GM12891 (cell line): ENCODE data around the gene RNLS.

Source experiments
- POLR2A ChIP-seq: IDR thresholded peaks from 2 replicates; pipeline ENCODE4 v1.6.1; 2011; ENCODE audit warnings: low read depth, low read length, control low read depth
- POLR2AphosphoS5 ChIP-seq: IDR thresholded peaks from 2 replicates; pipeline ENCODE4 v1.6.1; 2011; ENCODE audit warnings: low read depth, low read length, control low read depth
- POU2F2 ChIP-seq: IDR thresholded peaks from 2 replicates; pipeline ENCODE4 v1.6.1; 2011; ENCODE audit warnings: low read depth, mild to moderate bottlenecking, control low read depth, low read length, moderate library complexity

GRCh38 chr10:88455831-88456230, 127.3 kb downstream of the RNLS start:
- TF ChIP-seq POLR2AphosphoS5 = no peak
- TF ChIP-seq POU2F2 = no peak
- no peak for TF ChIP-seq POLR2A
